Stimulated activated CD4-positive, alpha-beta T cell treated with anti-CD3 and anti-CD28 coated beads, Interleukin-12 subunit alpha, Interleukin-12 subunit beta, amount 100 ng/mL, for 24 hours (primary cell): ENCODE measurements around the gene TAF1C.
"Not testable (repeated sequence)": the region's sequence is repeated elsewhere in the genome, so short reads cannot be mapped to it uniquely, and the experiment has no call there.

Experiments
- DNase-seq, 2 experiments: peaks; one replicate each; pipeline ENCODE4 v3.0.0-alpha.2; 2020; ENCODE audit warnings: low read depth in 2 of 2

TAF1C gene, protein sequence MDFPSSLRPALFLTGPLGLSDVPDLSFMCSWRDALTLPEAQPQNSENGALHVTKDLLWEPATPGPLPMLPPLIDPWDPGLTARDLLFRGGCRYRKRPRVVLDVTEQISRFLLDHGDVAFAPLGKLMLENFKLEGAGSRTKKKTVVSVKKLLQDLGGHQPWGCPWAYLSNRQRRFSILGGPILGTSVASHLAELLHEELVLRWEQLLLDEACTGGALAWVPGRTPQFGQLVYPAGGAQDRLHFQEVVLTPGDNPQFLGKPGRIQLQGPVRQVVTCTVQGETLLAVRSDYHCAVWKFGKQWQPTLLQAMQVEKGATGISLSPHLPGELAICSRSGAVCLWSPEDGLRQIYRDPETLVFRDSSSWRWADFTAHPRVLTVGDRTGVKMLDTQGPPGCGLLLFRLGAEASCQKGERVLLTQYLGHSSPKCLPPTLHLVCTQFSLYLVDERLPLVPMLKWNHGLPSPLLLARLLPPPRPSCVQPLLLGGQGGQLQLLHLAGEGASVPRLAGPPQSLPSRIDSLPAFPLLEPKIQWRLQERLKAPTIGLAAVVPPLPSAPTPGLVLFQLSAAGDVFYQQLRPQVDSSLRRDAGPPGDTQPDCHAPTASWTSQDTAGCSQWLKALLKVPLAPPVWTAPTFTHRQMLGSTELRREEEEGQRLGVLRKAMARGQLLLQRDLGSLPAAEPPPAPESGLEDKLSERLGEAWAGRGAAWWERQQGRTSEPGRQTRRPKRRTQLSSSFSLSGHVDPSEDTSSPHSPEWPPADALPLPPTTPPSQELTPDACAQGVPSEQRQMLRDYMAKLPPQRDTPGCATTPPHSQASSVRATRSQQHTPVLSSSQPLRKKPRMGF

DNA sequence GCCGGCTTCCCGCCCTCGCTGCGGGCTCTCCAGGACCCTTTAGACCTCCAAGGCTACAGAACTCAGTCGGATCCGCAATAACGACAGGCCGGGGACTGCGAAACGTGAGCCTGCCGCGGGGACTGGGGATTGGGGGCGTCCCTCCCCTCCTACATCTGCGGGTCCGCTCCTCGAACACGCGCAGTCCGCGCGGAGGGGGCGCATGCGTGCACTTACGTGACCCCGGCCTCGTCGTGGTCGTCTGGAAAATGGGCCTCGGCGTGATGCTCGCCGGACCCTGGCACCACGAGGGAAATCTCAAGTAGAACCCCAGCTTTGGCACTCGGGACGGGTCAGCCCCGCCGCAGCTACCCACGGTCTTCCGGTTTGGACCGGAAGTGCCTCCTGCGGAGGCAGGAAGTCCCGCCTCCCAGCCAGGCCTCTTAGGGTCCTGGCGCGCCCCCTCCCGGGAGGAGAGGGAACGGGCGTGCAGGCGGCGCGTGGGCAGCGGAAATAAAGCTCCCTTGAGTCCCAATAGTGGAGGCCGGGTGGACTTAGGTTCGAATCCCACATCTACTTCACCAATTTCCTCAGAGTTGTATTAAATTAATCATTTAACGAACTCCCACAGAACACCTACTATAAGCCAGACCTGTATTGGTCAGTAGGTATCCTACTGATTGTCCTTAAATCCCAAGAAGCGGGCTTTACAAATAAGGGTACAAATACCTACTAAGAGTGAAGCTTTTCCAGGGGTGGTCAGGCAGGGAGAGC is at the start of gene TAF1C:
Gene TAF1C (minus strand): TSS at position 373 of the 753 bp plus-strand sequence. CDS start 2,069 bp downstream, outside the sequence.
- peak; percentile 84 to 88 for DNase-seq

DNA sequence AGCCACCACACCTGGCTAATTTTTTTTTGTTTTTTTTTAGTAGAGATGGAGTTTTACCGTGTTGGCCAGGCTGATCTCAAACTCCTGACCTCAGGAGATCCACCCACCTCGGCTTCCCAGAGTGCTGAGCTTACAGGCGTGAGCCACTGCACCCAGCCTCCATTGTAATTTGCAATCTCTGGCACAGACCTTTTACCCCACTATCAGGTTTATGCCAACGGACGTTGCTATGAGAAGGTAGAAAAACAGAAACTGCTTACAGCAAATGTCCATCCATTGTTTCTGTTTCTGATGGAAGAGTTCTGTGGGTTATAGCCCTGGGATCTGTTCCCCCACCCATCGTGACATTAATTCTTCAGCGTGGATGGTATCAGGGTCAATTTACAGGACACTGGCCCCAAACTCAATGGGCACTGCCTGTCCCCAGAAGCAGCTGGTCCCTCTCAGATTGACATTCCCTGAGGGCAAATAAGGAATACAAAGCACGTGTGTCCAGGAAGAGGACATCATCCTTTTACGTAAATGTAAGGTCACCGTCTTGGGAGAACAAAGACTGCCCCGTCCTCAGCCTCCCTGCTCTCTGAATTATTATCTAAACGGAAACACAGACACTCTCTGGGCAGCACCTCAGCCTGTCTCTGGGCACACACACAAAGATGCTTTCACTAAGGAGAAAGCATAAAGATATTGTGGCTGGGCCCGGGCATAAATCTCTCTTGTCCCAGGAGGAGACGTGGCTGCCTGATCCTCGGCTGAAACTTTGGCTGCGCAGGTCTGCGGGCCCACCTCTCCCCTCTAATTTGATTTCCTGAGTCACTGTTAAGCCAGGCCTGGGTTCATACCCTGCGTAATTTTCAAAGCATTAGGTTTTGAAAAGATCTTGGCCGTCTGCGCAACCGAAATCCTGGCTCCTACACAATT is 47.7 kb upstream of the TAF1C start:
- DNase-seq, result no peak

DNA sequence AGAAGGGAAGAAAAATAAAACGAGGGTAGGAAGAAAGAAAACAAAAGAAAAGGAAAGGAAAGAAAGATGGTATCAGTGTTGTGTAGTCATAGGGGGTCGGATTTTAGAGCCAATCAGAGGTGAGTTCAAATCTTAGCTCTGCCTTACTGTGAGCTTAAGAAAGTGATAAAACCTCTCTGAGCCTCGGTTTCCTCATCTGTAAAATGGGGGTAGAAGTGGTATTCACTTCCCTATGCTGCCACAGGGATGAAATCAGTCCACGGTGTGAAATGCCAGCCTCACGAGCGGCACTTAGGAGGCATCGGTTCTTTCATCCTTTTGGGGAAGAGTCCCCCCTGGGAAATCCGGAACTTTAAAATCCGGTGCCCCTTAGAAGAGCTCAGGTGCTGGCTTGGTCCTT is 46.9 kb upstream of the TAF1C start:
- no peak for DNase-seq

DNA sequence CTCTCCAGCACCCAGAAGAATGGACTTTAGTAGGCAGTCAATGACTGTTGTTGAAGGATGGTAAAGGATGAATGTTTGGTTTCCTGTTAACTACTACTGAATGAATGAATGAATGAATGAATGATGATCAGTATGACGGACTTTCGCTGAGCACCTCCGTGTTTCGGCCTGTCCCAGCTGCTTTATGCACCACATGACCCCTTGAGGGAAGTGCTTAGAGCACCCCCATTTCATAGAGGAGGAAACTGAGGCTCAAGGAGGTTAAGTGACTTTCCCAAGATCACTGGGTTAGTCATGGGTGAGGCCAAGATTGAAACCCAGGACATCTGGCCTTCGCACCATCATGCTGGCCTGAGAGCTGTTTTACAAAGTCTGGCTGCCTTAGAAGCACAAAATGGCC is 46.1 kb upstream of the TAF1C start:
- DNase-seq, result no peak

DNA sequence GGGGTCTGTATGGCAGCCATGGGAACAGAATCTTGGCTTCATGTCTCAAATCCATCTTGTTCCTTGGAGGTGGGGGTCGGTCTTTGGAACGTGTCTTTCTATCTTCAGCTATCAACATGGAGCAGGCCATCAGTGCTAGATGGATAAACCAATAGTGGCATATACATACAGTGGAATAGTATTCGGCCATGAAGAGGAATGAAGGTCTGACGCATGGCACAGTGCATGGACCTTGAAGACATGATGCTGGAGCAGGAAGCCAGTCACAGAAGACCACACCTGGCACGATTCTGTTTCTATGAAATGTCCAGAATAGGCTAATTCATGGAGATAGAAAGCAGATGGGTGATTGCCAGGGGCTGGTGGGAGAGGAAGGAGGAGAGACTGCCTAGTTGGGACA is 45.2 kb upstream of the TAF1C start:
- no peak for DNase-seq

DNA sequence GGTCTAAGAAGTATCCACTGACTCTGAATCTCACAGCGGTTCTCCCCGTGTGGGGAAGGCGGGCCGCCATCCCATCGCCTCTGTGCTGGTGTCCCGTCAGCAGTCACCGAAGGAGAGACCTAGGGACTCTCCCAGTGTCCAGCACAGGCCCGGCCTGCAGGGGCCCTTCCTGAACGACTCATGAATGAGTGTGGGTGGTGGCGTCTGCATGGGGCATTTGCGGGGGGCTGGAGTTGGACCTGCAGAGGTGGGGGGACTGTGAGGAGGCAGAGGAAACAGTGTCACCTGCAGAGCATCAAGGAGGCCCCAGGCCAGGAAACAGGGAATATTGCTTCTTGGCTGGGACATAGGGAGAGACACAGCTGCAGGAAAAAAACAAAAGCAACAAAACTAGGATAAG is 42.6 kb upstream of the TAF1C start:
- DNase-seq, result no peak

DNA sequence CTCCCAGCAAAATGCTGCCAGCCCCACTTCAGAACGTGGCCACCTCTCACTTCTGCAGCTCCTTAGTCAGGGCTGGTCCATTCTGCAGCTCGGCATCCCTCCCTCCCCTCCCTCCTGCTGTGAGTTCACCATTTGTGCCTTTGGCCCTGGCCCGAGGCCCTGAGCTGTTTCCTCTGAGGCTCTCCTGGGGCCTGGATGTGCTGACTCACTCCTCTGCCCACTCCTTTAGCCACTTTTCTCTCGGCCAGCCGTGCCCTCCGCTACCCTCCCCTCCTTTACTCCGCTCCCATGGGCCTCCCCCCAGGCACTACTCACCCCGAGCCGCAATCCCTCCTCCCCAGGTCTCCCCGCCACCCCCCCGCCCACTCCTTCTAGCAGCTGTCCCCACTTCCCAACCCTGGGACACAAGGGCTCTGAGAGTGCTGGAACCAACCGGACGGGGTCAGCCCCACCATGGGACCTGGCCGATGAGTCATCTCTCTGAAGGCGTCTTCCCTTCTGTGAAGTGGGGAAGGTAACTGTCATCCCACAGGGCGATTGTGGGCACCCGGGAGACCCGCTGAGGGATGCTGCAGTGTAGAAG is 41.5 kb upstream of the TAF1C start:
- no peak for DNase-seq

DNA sequence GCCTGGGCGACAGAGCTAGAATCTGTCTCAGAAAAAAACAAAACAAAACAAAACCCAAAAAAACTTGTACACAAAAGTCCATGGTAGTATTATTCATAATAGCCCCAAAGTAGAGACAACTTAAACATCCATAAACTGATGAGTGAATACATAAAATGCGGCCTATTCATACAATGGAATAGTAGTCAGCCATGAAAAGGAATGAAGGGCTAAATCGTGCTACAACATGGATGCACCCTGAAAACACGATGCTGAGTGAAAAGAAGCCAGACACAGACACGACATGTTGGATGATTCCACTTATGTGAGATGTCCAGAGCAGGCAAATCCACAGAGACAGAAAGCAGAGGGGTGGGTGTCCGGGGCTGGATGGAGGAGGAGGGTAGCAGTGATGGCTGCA is 40.7 kb upstream of the TAF1C start:
- no peak for DNase-seq

DNA sequence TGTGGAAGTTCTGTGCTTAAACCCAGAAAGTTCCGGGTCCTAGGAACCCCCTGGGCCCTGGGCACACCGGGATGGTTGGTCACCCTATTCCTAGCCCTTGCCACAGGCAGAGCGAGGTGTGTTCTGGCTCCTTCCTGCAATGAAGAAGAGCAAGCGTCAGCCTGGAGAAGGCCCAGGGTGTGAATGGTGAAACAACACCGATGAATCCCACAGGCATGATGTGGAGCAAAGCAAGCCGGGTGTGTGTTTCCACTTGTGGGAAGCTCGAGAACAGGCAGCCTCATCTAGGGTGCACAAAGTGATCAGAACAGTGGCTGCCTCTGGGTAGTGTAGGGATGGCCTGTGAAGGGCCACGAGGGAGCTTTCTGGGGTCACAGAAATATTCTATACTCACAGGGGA is 39.2 kb upstream of the TAF1C start:
- DNase-seq, result no peak

DNA sequence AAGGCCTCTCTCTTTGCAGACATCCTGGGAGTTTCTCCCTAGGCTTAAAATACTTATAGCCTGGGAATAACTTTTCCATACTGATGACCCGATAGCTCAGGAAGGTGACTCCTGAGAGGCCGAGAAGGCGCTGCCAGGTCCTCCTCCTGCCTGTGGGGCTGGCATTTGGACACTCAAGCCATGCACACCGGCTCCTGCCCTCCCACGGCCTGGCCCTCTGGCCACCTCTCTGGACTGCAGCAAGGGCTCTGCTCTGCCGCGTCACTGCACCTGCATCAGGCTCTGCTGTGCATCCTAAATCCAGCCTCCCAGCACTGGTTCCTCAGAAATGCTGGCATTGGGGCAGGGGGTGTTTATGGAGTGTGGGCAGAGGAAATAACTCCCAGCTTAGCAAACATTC is 38.7 kb upstream of the TAF1C start:
- DNase-seq, result no peak

DNA sequence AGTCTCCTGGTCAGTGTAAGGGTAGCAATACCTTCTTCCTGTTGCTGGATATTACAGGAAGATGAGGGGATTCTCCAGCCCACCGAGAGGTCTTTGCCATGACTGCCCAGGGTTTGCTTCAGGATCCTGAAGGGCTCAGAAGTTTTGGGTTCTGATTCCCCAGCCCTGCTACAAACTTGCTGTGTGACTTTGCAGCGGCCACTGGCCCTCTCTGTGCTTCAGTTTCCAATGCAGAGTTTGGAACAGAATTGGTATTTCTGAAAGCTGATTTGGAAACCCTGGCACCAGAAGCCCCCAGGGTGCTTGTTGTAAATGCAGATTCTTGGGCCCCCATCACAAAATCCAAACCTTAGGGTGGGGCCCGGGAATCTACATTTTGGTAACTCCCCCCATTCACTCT is 38.3 kb upstream of the TAF1C start:
- no peak for DNase-seq

DNA sequence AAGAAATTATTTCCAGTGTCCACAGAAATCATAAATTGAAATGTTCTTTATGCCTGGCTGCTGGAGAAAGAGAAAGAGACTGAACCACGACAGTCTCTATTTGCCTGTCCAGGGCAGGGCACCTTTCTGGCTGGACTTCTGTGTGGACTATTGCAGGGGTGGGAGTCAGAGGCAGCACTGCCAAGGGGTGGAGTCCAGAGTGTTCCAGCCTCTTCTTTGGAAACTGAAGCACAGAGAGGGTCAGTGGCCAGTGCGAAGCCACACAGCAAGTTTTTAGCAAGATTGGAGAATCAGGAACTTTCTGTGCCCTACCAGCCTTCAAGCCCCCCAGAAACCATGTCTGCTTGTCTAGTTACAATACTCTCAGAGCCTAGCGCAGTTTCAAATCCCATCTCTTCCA is 37.7 kb upstream of the TAF1C start:
- DNase-seq, result no peak

DNA sequence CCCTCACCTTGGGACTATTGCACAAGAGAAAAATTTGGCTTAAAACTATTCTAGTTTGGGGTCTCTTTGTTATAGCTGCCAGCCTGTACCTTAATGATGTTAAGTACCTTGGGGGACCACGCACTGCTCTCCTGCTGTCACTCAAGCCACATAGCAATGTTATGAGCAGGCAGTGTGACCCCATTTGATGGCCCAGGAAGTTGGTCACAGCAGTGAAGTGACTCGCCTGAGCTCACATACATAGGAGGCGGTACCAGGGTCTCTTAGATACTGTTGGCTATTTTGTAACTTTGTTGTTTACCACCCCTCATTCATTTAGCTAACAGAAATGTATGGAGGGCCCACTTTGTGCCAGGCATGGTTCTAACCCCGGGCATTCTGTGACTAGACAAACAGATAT is 36.6 kb upstream of the TAF1C start:
- no peak for DNase-seq

DNA sequence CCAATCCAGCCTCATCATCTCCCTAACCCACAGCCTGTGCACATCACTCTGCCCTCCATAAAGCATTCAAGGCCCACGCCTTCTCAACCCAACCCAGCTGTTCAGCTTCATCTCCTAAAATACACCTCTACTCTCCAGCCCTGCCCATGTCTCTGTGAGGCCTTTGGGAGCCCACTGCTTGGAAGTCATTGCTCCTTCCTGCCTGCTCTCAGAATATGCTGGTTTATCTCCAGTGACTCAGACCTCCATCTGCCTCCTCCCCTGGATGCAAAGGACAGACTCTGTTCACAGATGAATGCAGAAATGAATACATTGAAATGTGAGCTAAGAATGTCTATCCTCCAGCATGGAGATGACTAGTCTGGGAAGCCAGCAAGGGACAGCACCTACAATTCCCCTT is 34.0 kb upstream of the TAF1C start:
- no peak for DNase-seq

DNA sequence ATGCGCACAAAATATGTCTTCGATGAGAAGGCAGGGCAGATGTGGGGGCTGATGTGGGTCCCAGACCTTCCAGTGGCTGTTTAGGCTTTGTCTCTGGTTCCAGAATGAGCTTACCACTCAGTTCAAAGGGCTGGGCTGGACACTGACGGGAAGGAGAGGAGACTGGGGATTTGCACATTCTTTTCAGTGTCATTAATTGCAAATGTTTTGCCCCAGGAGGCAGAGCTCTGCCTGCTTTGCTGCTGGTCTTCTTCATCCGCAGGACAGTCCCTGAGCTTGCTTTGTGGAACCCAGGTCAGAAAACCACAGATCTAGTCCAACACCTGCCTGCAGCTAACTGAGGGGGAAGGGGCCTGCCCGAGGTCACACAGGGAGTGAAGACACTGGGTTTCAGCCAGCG is 32.1 kb upstream of the TAF1C start:
- no peak for DNase-seq

DNA sequence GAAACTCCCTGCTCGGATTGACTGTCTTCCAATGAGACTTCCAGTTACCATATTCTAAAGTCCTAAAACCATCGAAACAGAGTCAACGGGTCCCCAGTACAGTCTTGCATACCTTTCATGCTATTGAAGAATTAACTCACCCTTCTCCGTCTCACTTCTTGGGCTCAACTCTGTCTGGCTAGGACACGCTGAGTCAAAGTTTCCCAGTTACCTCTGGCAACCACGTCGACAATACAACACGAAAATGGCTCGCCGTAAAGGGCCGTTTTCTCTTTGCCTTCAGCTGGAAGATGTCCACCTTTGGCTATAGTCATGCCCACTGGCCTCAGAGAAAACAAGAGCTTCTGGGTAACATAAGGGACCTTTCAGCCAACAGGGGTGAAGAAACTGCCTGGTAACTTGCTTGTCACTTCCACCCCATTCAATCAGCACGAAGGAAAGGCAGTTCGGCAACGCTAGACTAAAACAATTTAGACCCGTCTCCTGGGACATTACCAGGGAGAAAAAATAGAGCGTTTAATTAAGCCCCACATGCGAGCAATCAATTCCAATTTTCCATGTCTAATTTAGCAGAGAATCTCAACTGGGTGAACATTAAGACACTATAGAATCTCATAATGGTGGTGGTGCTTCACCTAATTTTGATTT is 31.4 kb upstream of the TAF1C start:
- DNase-seq, result no peak

DNA sequence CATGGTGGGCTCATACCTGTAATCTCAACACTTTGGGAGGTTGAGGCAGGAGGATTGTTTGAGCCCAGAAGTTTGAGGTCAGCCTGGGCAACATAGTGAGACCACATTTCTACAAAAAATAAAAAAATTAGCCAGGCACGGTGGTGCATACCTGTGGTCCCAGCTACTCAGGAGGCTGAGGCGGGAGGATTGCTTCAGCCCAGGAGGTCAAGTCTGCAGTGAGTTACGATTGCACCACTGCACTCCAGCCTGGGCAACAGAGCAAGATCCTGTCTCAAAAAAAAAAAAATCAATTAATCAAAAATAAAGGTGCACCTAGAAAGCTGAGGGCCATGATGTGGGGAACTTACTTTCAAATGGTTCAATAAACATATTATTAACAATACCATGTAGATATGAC is 29.3 kb upstream of the TAF1C start:
- DNase-seq, result not testable (repeated sequence)

DNA sequence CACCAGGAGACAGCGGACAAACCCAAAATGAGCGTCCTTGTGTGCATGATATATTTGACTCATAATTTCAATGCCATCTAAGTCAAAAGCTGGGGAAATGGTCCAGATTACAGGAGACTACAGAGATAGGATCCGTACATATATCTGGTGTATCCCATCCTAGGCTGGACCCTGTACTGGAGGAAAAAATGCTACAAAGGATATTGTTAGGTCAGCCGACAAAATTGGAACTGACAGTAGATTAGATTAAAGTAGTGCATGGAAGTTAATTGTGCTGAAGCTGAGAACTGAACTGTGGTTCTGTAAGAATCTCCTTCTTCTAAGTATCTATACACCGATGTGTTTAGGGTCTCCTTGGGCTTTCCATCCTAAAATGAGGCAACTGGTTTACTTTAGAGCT is 28.7 kb upstream of the TAF1C start:
- DNase-seq, result no peak

DNA sequence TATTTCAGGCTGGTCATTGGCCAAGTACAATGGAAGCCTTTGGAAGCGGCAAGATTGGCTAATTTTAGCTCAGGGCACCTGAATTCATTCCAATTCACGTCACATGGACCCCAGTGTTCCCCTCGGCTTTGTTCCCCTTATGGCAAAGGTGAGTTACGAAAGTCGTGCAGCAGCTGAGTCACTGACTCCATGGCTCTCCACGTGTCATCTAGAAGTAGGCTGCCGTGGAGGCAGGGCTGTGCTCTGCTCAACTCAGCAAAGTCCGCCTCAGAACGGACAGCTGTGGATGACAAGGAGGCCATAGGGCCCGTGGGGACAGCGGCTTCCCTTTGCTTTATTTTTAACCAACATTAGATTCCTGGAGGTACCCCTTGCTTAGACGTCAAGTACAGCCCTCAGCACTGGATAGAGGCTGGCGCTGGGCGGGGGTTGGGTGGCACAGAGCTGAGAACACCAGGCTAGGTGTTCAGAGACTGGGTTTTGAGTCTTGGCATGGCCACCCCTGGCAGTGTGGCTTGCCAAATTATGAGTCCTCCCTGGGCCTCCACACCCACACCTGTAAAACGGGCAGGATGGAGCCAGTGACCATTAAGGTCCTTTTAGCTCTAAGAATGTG is 27.7 kb upstream of the TAF1C start:
- no peak for DNase-seq

DNA sequence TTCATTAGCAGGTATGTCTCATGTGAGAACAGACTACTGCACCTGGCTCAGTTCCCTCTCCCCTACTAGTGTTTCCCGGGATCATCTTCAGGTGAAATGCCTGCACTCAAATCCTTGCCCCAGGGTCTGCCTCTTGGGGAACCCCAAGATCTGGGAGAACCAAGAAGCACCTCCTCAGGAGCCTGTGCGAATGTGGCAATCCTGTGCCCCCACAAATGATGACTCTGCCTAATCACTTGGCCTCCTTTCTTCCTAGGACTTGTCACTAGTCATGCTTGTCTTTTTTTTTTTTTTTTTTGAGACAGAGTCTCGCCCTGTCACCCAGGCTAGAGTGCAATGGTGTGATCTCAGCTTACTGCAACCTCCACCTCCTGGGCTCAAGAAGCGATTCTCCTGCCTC is 25.8 kb upstream of the TAF1C start:
- no peak for DNase-seq
